Measurements from ENCODE around the gene TGFB1I1. TPM values are rescaled to one million over a fixed set of nuclear protein-coding genes. Genes with fewer than 3 reads are reported as not detected.
"Not testable (repeated sequence)": the region's sequence is repeated elsewhere in the genome, so short reads cannot be mapped to it uniquely, and the experiment has no call there.

The TGFB1I1 gene
- total RNA-seq, 4 donors from 2014 or later, result 15.1 to 34.1 (median 22.7) TPM

- intact Hi-C loops (cut with DNase I; ENCODE audit: low total_unique reads), result no loop called here
- WGBS, 2 donors, result 67 to 72% methylated on average over 61 to 67 of the region's 67 CpGs
- TF ChIP-seq CTCF (IDR thresholded peaks at IDR 0.05) (peak in 1 of 3 donors; percentile 26), POLR2A (IDR thresholded peaks at IDR 0.05) (no peak)
- H3K4me3 ChIP-seq (ENCODE audit: low read depth, poor library complexity, severe bottlenecking), result no peak overlapping the region
- no peak for DNase-seq (ENCODE audit: low spot score in 2 of 2)
Measured at GRCh38 chr16:31477220-31478216, 5.6 kb downstream of the TGFB1I1 start.

- intact Hi-C loops (cut with DNase I; ENCODE audit: low total_unique reads), result no loop called here
- no peak for DNase-seq (ENCODE audit: low spot score in 2 of 2)
- TF ChIP-seq POLR2A (IDR thresholded peaks at IDR 0.05) (no peak), CTCF (IDR thresholded peaks at IDR 0.05) (no peak)
- 75 to 90% methylated on average over 3 of the region's 3 CpGs for WGBS, 2 donors
- H3K4me3 ChIP-seq (ENCODE audit: low read depth, poor library complexity, severe bottlenecking), result no peak overlapping the region
Measured at GRCh38 chr16:31478956-31479355, 7.0 kb downstream of the TGFB1I1 start.

GRCh38 chr16:31479751-31480150, 7.8 kb downstream of the TGFB1I1 start:
- DNase-seq (ENCODE audit: low spot score in 2 of 2), result no peak
- TF ChIP-seq CTCF (IDR thresholded peaks at IDR 0.05) (no peak), POLR2A (IDR thresholded peaks at IDR 0.05) (no peak)
- intact Hi-C loops (cut with DNase I; ENCODE audit: low total_unique reads), result no loop called here
- 81 to 88% methylated on average over 9 of the region's 9 CpGs for WGBS, 2 donors
- no peak overlapping the region for H3K4me3 ChIP-seq (ENCODE audit: low read depth, poor library complexity, severe bottlenecking)

GRCh38 chr16:31480851-31481536, 9.0 kb downstream of the TGFB1I1 start:
- no peak overlapping the region for H3K4me3 ChIP-seq (ENCODE audit: low read depth, poor library complexity, severe bottlenecking)
- no peak for TF ChIP-seq CTCF (IDR thresholded peaks at IDR 0.05)
- TF ChIP-seq POLR2A (IDR thresholded peaks at IDR 0.05), result no peak
- no peak for DNase-seq (ENCODE audit: low spot score in 2 of 2)
- intact Hi-C loops (cut with DNase I; ENCODE audit: low total_unique reads), result no loop called here
- 38 to 47% methylated on average over 7 of the region's 7 CpGs for WGBS, 2 donors

GRCh38 chr16:31483081-31483480, 11.1 kb downstream of the TGFB1I1 start, which contains the start of gene SLC5A2:
Gene SLC5A2 (plus strand): TSS chr16:31483123. CDS start chr16:31483137, 14 bp downstream.
- DNase-seq (ENCODE audit: low spot score in 2 of 2), result no peak
- intact Hi-C loops (cut with DNase I; ENCODE audit: low total_unique reads), result no loop called here
- WGBS, 2 donors, result 93 to 96% methylated on average over 3 to 4 of the region's 4 CpGs
- H3K4me3 ChIP-seq (ENCODE audit: low read depth, poor library complexity, severe bottlenecking), result no peak within 1 kb of the TSS
- TF ChIP-seq POLR2A (IDR thresholded peaks at IDR 0.05), result no peak
- TF ChIP-seq CTCF (IDR thresholded peaks at IDR 0.05), result no peak

- intact Hi-C loops (cut with DNase I; ENCODE audit: low total_unique reads); DNase-seq (ENCODE audit: low spot score in 2 of 2); H3K4me3 ChIP-seq (ENCODE audit: low read depth, poor library complexity, severe bottlenecking): not testable (repeated sequence)
- 94% methylated on average over 4 of the region's 4 CpGs for WGBS, 2 donors
Measured at GRCh38 chr16:31484048-31484447, 12.1 kb downstream of the TGFB1I1 start.

Measured in lower leg skin (tissue), 4 donors.